Tongue (tissue), 2 donors: ENCODE results near the gene HAGHL. TPM values are rescaled to one million over a fixed set of nuclear protein-coding genes. Genes with fewer than 3 reads are reported as not detected.
A peak's percentile ranks its signal among the peaks of the same experiment; 100 is the strongest.
"Not testable (repeated sequence)": the region's sequence is repeated elsewhere in the genome, so short reads cannot be mapped to it uniquely, and the experiment has no call there.

Experiments used
- DNase-seq: peaks from one replicate; pipeline ENCODE4 v3.0.0-alpha.2; 2015
- total RNA-seq: library from RNA; depleted of rRNA; stranded (reverse); fragments of >200 nt; gene quantifications from one replicate; pipeline ENCODE4 v1.2.3, GENCODE V29; 2014

The HAGHL gene
- total RNA-seq, 1 donor from 2014 or later: 1.5 TPM

GRCh38 chr16:734981-735881, 8.3 kb downstream of the HAGHL start:
- DNase-seq: no peak

- DNase-seq: no peak
These were observed 9.1 kb downstream of the HAGHL start for GRCh38 chr16:735982-736453.

GRCh38 chr16:736936-737481, 10.1 kb downstream of the HAGHL start:
- DNase-seq: no peak

GRCh38 chr16:739560-740458, 12.9 kb downstream of the HAGHL start:
- no peak for DNase-seq

- no peak for DNase-seq
These were observed 13.5 kb downstream of the HAGHL start for GRCh38 chr16:740459-740763.

GRCh38 chr16:740764-741505, 14.0 kb downstream of the HAGHL start, which contains the start of gene CIAO3:
TSS of gene CIAO3 (minus strand) at chr16:740997. CDS start at chr16:740985, 12 bp downstream.
- peak; percentile 94 for DNase-seq

GRCh38 chr16:741986-742629, 15.2 kb downstream of the HAGHL start:
- no peak for DNase-seq

GRCh38 chr16:742894-743293, 16.0 kb downstream of the HAGHL start:
- DNase-seq: not testable (repeated sequence)

GRCh38 chr16:743794-744500, 17.0 kb downstream of the HAGHL start:
- no peak for DNase-seq

- DNase-seq: no peak
These were observed 18.8 kb downstream of the HAGHL start for GRCh38 chr16:745739-746138.

GRCh38 chr16:746637-747036, 19.7 kb downstream of the HAGHL start:
- DNase-seq: no peak

GRCh38 chr16:747978-748746, 21.3 kb downstream of the HAGHL start:
- no peak for DNase-seq

GRCh38 chr16:749010-749409, 22.1 kb downstream of the HAGHL start:
- DNase-seq: no peak

GRCh38 chr16:750485-750884, 23.6 kb downstream of the HAGHL start:
- DNase-seq: peak; percentile 73

GRCh38 chr16:751152-752006, 24.5 kb downstream of the HAGHL start:
- no peak for DNase-seq

- DNase-seq: no peak
These were observed 25.1 kb downstream of the HAGHL start for GRCh38 chr16:752007-752312.

GRCh38 chr16:754121-754607, 27.3 kb downstream of the HAGHL start:
- DNase-seq: not testable (repeated sequence)

- DNase-seq: no peak
These were observed 27.8 kb downstream of the HAGHL start for GRCh38 chr16:754656-755055.

GRCh38 chr16:756428-756827, 29.5 kb downstream of the HAGHL start:
- DNase-seq: no peak
